OCI-LY1 (cell line): ENCODE results near the gene TRIM45.

Experiments used
- H2AFZ ChIP-seq: fragments of 200-600 bp; sonication (generic), shearing (Covaris generic); 2 replicates; pipeline ENCODE4 v1.6.0; 2014; ENCODE audit warnings: antibody characterized with exemption, mild to moderate bottlenecking, low read length
- H3F3A ChIP-seq: fragments of 200-600 bp; sonication (generic), shearing (Covaris generic); 2 replicates; pipeline ENCODE4 v1.6.0; 2014; ENCODE audit warnings: mild to moderate bottlenecking, antibody characterized with exemption, low read length, moderate library complexity; ENCODE audit not compliant: insufficient read depth
- H3K27ac ChIP-seq: fragments of 200-600 bp; sonication (generic); 2 replicates; pipeline ENCODE4 v1.5.1; 2014; ENCODE audit warnings: low read length, mixed run types, mild to moderate bottlenecking, low read depth; ENCODE audit not compliant: poor library complexity, severe bottlenecking
- H3K27me3 ChIP-seq: fragments of 200-600 bp; sonication (generic); 2 replicates; pipeline ENCODE4 v1.6.0; 2014; ENCODE audit warnings: antibody characterized with exemption, mild to moderate bottlenecking, low read length, moderate library complexity; ENCODE audit not compliant: insufficient read depth
- H3K36me3 ChIP-seq: fragments of 200-600 bp; sonication (generic); 2 replicates; pipeline ENCODE4 v1.6.1; 2014; ENCODE audit warnings: mild to moderate bottlenecking, antibody characterized with exemption, low read length, moderate library complexity, mixed read lengths; ENCODE audit not compliant: insufficient read depth
- H3K4me1 ChIP-seq: fragments of 200-600 bp; sonication (generic); 2 replicates; pipeline ENCODE4 v1.5.1; 2014; ENCODE audit warnings: mild to moderate bottlenecking, low read length, moderate library complexity; ENCODE audit not compliant: insufficient read depth, severe bottlenecking
- H3K4me2 ChIP-seq: fragments of 200-600 bp; sonication (generic), shearing (Covaris generic); 2 replicates; pipeline ENCODE4 v1.6.1; 2014; ENCODE audit warnings: low read length
- H3K4me3 ChIP-seq: fragments of 200-600 bp; sonication (generic); 2 replicates; pipeline ENCODE4 v1.5.1; 2014; ENCODE audit warnings: low read length, low read depth, mild to moderate bottlenecking, mixed read lengths; ENCODE audit not compliant: poor library complexity, severe bottlenecking
- H3K79me2 ChIP-seq: fragments of 200-600 bp; shearing (Covaris generic); 2 replicates; pipeline ENCODE4 v1.6.1; 2016; ENCODE audit warnings: mixed run types, low read length, mixed read lengths; ENCODE audit not compliant: insufficient read depth
- H3K9ac ChIP-seq: fragments of 200-600 bp; sonication (generic), shearing (Covaris generic); 2 replicates; pipeline ENCODE4 v1.6.1; 2014; ENCODE audit warnings: mild to moderate bottlenecking, low read length, mixed read lengths
- H3K9me2 ChIP-seq: fragments of 200-600 bp; sonication (generic), shearing (Covaris generic); 2 replicates; pipeline ENCODE4 v1.6.1; 2014; ENCODE audit warnings: low read depth, mild to moderate bottlenecking, low read length, mixed read lengths
- H3K9me3 ChIP-seq: fragments of 200-600 bp; shearing (Covaris generic); 2 replicates; pipeline ENCODE4 v1.6.1; 2014; ENCODE audit warnings: low read length, mixed read lengths
- H4K20me1 ChIP-seq: fragments of 200-600 bp; sonication (generic), shearing (Covaris generic); 2 replicates; pipeline ENCODE4 v1.6.0; 2016; ENCODE audit warnings: mild to moderate bottlenecking, low read length; ENCODE audit not compliant: insufficient read depth
- EZH2 ChIP-seq: fragments of 200-600 bp; sonication (generic), shearing (Covaris generic); IDR thresholded peaks from 2 replicates; pipeline ENCODE4 v1.8.0; 2017; ENCODE audit warnings: borderline replicate concordance, mixed run types, mild to moderate bottlenecking, antibody characterized with exemption, low read length, moderate library complexity, mixed read lengths
- TF ChIP-seq, protein P1 (sequence below): fragments of 200-600 bp; sonication (generic), shearing (Covaris generic); IDR thresholded peaks from 2 replicates; pipeline ENCODE4 v1.5.1; 2017; ENCODE audit warnings: mild to moderate bottlenecking, antibody characterized with exemption, low read length, moderate library complexity, mixed read lengths

Gene TRIM45

DNA sequence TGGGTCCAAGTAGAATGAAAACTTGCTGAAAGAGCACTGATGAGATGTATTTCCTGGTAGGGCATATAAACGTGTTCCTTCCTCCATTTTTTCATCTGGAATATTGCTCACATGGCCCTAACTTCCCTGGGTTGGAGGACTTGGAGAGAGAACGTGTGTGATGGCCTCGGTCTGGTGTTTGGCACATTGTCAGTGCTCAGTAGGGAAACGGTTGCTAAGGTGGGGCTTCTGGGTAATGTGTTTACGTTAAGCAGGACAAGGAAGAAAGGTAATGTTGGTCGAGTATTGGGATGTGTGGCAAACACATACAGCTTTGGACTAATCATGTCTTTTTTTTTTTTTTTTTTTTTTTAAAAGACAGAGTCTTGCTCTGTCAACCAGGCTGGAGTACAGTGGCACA lies 55.2 kb downstream of the TRIM45 start:
- TF ChIP-seq, protein P1, sequence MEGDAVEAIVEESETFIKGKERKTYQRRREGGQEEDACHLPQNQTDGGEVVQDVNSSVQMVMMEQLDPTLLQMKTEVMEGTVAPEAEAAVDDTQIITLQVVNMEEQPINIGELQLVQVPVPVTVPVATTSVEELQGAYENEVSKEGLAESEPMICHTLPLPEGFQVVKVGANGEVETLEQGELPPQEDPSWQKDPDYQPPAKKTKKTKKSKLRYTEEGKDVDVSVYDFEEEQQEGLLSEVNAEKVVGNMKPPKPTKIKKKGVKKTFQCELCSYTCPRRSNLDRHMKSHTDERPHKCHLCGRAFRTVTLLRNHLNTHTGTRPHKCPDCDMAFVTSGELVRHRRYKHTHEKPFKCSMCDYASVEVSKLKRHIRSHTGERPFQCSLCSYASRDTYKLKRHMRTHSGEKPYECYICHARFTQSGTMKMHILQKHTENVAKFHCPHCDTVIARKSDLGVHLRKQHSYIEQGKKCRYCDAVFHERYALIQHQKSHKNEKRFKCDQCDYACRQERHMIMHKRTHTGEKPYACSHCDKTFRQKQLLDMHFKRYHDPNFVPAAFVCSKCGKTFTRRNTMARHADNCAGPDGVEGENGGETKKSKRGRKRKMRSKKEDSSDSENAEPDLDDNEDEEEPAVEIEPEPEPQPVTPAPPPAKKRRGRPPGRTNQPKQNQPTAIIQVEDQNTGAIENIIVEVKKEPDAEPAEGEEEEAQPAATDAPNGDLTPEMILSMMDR: no peak
- TF ChIP-seq EZH2: no peak

GRCh38 chr1:117061986-117062415 lies 59.5 kb downstream of the TRIM45 start:
- no peak overlapping the region for H3K9ac ChIP-seq
- no peaks in the 10 kb centered on the region for H3F3A ChIP-seq
- TF ChIP-seq, protein P1: no peak
- TF ChIP-seq EZH2: no peak
- no peaks in the 10 kb centered on the region for H3K27me3 ChIP-seq
- no peaks in the 10 kb centered on the region for H4K20me1 ChIP-seq
- peaks cover 52% of the 10 kb centered on the region for H3K36me3 ChIP-seq
- H3K9me3 ChIP-seq: no peaks in the 10 kb centered on the region
- peaks cover 39% of the 10 kb centered on the region; the same call in 1 of the 2 replicates for H3K79me2 ChIP-seq
- H3K27ac ChIP-seq: no peak overlapping the region
- H3K9me2 ChIP-seq: no peaks in the 10 kb centered on the region
- peaks cover 50% of the 10 kb centered on the region for H3K4me1 ChIP-seq
- H3K4me2 ChIP-seq: peak overlapping the region; percentile 67
- H2AFZ ChIP-seq: no peak overlapping the region
- H3K4me3 ChIP-seq: no peak overlapping the region

More for the DNA sequence above, 55.2 kb downstream of the TRIM45 start:
- H4K20me1 ChIP-seq: no peaks in the 10 kb centered on the region
- H3K79me2 ChIP-seq: peaks cover 30% of the 10 kb centered on the region; the same call in 1 of the 2 replicates
- peaks cover 30% of the 10 kb centered on the region for H3K4me1 ChIP-seq
- no peaks in the 10 kb centered on the region for H3F3A ChIP-seq
- no peak overlapping the region for H3K27ac ChIP-seq
- no peak overlapping the region for H3K4me2 ChIP-seq
- H3K9ac ChIP-seq: no peak overlapping the region
- H3K36me3 ChIP-seq: peaks cover 88% of the 10 kb centered on the region
- no peaks in the 10 kb centered on the region for H3K9me2 ChIP-seq
- H3K27me3 ChIP-seq: no peaks in the 10 kb centered on the region
- H3K4me3 ChIP-seq: no peak overlapping the region
- H2AFZ ChIP-seq: no peak overlapping the region
- H3K9me3 ChIP-seq: no peaks in the 10 kb centered on the region
